H7 (cell line): ENCODE data around the gene RS1. TPM values are rescaled to one million over a fixed set of nuclear protein-coding genes. Genes with fewer than 3 reads are reported as not detected.

ENCODE experiments used
- DNase-seq: peaks from one replicate; pipeline ENCODE4 v3.0.0; 2012
- H3K27me3 ChIP-seq: 2 replicates; pipeline ENCODE4 v1.6.0; 2011; ENCODE audit warnings: mild to moderate bottlenecking, low read length; ENCODE audit not compliant: control insufficient read depth, insufficient read depth
- H3K36me3 ChIP-seq: replicated peaks from 2 replicates; pipeline ENCODE4 v1.5.1; 2011; ENCODE audit warnings: low read length; ENCODE audit not compliant: control insufficient read depth, insufficient read depth
- H3K4me3 ChIP-seq: 2 replicates; pipeline ENCODE4 v1.5.1; 2011; ENCODE audit warnings: low read depth, mild to moderate bottlenecking, control low read depth, low read length, moderate library complexity; ENCODE audit not compliant: insufficient read depth
- total RNA-seq: library from RNA; depleted of rRNA; stranded (reverse); fragments of >200 nt; shearing (Covaris generic); gene quantifications from 2 replicates; pipeline ENCODE4 v1.2.3, GENCODE V29; 2014; rRNA removed

Gene RS1
- total RNA-seq: not detected in 2 replicates

DNA sequence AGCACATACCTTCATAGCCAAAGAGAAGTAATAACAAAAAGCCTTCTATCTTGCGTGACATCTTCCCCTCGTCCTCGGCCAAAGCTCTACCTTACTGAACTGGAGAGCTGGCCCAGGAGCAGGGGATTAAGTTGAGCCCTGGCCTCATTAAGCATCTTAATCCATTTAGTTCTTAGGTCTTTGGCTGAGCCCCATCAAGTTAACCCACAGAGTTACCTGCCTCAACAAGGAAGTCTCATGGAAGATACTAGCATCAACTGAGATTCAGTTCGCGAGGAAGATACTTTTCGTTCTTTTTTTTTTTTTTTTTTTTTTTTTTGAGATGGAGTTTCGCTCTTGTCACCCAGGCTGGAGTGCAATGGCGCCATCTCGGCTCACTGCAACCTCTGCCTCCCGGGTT lies at the start of gene RS1:
Gene RS1 (minus strand): TSS at position 101 of the 400 bp plus-strand sequence. CDS start 40 bp downstream, at position 61.
- no peaks in the 10 kb centered on the region for H3K27me3 ChIP-seq
- no peaks in the 10 kb centered on the region for H3K36me3 ChIP-seq
- H3K4me3 ChIP-seq: no peak within 1 kb of the TSS
- DNase-seq: no peak

DNA sequence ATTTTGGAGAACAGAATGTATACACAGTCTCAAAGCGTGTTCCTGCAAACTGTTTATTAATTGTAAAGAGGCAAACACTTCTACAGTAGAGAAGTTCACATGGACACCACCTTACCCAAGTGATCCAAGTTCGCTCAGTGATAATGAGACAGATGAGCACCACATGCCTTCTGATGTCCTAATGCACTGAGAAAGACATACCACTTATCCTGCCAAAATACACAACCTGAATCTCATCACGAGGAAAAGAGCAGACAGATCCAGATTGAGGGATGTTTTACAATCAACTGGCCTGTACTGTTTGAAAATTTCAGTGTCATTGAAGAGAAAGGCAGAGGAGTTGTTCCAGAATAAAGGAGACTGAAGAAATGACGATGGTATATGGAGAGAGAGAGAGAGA lies 47.9 kb upstream of the RS1 start:
- Histone ChIP-seq H3K4me3 (no peak overlapping the region), H3K27me3 (no peaks in the 10 kb centered on the region), H3K36me3 (no peaks in the 10 kb centered on the region)
- DNase-seq: no peak

DNA sequence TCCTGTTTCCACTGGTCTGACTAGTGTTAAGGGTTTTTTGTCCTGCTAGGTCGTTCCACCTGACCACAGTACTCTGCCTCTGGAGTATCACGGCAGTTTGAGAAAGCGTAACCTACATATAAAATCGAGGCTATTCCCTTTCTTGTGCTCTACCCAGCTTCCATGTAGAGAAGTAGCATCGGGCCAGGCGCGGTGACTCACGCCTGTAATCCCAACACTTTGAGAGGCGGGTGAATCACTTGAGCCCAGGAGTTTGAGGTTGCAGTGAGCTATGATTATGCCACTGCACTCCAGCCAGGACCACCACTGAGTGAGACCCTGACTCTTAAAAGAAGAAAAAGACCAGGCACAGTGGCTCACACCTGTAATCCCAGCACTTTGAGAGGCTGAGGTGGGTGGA lies 43.0 kb upstream of the RS1 start:
- Histone ChIP-seq H3K27me3 (no peaks in the 10 kb centered on the region), H3K4me3 (no peak overlapping the region), H3K36me3 (no peaks in the 10 kb centered on the region)
- DNase-seq: no peak

DNA sequence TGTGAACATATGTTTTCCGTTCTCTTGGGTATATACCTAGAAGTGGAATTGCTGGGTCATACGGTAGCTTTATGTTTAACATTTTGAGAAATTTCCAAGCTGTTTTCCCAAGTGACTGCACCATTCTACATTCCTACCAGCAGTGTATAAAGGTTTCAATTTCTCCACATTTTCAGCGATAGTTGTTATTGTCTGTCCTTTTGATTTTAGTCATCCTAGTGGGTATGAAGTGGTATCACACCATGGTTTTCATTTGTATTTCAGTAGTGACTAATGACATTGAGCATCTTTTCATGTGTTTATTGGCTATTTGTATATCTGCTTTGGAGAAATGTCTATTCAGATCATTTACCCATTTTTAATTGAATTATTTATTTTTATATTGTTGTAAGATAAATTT lies 37.9 kb upstream of the RS1 start:
- Histone ChIP-seq H3K27me3 (no peaks in the 10 kb centered on the region), H3K4me3 (no peak overlapping the region), H3K36me3 (no peaks in the 10 kb centered on the region)
- DNase-seq: no peak

DNA sequence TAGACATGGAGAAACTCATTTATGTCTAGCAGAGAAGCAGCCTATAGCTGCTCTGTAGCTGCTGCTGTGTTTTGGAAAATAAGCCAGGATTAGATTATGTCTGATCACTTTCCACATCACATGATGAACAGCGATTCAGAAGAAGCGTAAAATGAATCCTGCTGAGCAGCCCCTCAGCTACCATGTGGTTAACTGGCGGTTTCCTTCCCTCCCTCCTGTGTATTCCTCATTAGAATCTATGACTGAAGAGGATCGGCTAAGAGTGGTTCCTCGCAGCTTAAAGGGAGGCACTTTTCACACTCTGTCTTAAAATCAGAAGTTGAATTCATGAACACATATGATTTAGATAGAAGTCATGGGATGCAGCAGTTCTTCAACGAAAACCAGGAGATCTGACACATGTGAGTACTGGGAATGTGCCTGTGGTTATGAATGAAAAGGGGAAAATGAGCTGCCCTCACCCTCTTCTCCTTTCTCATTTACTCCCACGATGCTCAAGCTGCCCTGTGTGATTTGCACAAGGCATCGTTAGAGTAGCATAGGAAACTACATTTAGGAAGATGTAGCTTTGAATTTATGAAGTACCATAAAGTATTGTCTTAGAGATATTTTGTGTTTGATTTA lies 35.6 kb upstream of the RS1 start, which contains the start of gene PPEF1:
Gene PPEF1 (plus strand): TSS at position 220 of the 624 bp plus-strand sequence. CDS start 136 bp downstream, at position 356.
- H3K27me3 ChIP-seq: no peaks in the 10 kb centered on the region
- no peaks in the 10 kb centered on the region for H3K36me3 ChIP-seq
- H3K4me3 ChIP-seq: no peak within 1 kb of the TSS
- DNase-seq: no peak

DNA sequence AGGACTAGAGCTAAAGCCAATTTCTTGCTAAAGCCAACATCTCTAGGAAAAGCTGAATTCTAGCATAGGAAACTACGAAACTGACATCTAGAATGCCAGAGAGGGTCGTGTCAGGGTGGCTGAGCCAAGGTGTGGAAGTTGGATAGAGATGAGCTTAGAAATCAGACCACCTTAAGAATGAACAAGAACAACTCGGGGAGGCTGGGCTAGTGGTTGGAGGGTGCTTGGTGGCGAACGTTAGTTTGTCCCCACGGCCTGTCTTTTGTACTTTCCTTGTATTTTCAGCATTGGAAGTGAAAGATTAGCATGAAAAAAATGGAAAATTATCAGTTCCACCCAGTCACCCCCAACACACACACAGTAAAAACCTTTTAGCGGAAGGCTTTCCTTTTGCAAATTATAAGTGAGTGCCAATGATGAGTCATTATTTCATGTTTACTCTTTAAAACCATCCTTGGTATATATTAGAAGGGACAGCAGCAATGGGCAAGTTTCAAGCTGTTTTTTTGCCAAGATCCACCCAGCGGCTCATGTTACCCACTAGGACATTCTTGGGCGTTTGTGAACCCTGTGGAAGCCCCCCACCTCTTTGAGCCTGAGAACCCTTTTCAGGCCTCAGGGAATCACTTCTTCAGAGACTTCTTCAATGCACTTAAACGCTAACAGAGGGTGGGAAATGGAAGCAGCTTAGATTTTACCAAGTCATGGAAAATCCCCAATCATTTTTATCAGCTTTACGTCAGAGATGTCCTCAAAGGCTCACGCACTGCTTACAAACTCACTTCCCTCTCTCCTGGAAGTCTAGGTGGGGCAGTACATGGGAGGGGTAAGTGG lies 30.7 kb upstream of the RS1 start:
- no peak for DNase-seq
- no peaks in the 10 kb centered on the region for H3K27me3 ChIP-seq
- H3K4me3 ChIP-seq: no peak overlapping the region
- H3K36me3 ChIP-seq: no peaks in the 10 kb centered on the region

DNA sequence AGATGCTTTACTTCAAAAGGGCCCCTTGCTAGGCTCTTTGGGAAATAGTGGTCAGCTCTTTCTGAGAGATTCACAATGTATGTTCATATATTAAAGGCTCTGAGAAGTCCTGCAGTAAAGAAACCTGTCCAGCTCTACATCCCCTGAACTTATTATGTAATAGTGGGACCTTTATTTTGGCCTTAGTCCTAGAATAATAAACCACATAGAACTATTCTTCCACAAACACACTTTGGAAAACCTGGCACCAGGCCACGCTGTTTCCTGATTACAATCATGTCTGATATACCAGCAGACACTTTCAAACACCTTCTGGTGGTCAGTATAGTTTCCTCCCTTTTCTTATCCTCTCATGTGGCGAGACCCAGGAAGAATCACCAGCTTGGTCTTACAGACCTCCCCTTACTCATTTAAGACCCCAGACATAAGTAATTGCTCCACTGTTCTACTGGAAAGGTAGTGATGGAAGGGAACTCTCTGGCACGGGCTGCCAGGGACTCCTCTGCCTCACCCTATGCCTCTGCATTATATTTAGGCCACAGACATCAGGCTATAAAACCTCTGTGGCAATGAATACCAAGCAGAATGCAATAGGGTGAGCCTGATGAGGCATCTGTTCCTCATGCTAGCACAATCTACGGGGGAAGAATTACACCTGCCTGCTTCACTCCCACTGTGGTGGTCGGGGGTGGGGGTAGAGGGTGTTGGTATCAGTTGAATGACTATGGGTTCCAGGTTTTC lies 29.9 kb upstream of the RS1 start:
- DNase-seq: no peak
- H3K36me3 ChIP-seq: no peaks in the 10 kb centered on the region
- H3K27me3 ChIP-seq: no peaks in the 10 kb centered on the region
- no peak overlapping the region for H3K4me3 ChIP-seq

DNA sequence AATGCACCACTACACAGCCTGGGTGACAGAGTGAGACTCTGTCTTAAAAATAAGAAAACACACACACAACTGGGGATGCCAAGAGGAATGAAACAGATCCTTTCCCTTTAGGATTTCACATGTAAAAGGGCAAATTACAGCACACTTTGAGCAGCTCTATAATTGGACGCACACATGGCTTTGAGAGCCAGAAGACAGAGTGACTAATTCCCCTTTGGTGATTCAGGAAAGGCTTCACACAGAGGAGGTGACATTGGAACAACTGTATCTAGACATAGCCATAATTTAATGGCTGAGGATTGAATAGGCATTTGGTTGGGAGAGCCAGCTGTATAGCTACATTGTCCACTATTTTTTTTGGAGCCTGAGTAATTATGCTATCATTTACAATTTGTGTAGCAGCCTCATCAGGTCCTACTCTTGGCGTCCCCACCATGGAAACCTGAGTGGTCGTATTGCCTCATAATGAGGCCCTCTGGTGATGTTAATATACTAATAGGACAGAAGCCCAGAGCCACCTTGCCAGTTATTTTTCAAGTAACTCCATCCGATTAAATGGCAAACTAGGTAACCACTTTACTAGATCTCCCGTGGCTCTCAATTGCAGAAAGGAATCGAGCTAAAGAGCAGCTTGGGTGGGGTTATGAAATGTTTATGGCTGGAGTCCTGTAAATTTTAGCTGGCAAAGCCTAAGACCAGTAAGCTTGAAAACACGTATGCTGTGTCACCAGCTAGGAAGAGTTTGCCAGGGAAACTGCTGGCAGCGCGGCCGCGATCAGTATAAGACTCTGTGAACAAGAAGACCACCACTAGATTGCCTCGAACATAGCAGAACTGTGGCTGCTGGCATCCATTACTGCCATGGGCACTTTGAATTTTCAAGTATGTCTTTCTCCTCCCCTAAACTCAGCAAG lies 27.1 kb upstream of the RS1 start:
- DNase-seq: no peak
- Histone ChIP-seq H3K27me3 (no peaks in the 10 kb centered on the region), H3K4me3 (no peak overlapping the region), H3K36me3 (no peaks in the 10 kb centered on the region)

DNA sequence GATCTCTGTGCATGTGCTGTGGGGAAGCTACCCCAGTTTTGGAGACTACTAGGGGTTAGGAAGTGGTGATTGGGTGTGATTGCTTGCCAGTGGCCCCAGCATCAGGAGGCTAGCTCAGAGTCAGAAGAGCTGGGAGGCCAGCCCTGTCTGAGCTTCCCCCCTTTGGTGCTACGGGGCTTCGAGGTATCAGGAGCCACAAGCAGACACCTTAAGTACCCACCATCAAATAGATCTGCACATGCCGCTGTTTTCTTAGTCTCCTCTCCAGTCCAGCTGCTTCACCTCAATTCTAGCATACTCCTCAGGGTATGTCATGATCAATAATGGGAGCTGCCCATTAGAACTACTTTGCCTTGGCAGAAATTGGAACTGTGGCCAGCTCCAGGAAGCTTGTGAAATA lies 24.7 kb upstream of the RS1 start:
- no peak overlapping the region for H3K4me3 ChIP-seq
- DNase-seq: no peak

DNA sequence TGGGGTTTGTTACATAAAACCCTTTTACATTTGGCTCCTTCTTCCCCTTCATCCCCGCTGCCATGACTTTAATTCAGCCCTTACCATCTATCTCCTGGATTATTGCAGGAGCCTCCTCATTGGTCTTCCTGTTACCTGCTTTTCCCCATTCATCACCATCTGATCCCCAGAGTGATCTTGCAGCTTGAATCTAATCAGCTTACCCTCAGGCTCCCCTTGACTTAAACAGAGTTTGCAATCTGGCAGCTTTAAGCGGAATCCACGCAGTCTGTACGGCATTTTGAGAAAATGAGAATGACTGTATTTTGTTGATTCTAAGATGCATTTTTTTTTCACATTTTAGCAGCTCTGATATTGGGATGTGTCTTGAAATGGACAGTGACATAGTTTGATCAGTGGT lies 20.6 kb upstream of the RS1 start:
- Histone ChIP-seq H3K4me3 (no peak overlapping the region), H3K36me3 (no peaks in the 10 kb centered on the region), H3K27me3 (no peaks in the 10 kb centered on the region)
- DNase-seq: no peak

More for the DNA sequence above, 24.7 kb upstream of the RS1 start:
- H3K27me3 ChIP-seq: no peaks in the 10 kb centered on the region
- no peaks in the 10 kb centered on the region for H3K36me3 ChIP-seq

DNA sequence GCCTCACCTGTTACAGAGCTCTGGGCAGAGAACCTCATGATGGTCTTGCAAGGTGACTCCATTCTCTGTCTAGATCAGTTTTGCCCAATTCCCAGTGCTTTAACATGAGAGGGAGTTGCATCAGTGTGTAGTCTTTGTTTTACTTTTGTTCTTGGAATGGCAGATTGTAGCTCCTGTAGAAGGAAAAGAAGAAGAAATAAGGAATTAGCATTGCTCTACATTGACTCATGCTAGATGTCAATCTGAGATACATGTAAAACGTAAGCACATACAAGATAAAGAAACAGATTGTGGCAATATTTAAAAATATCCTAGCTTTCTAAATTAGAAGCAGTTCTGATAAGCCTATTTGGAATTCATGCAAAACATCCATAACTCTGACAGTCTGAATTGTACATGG lies 19.5 kb upstream of the RS1 start:
- Histone ChIP-seq H3K36me3 (no peaks in the 10 kb centered on the region), H3K4me3 (no peak overlapping the region), H3K27me3 (no peaks in the 10 kb centered on the region)
- no peak for DNase-seq

DNA sequence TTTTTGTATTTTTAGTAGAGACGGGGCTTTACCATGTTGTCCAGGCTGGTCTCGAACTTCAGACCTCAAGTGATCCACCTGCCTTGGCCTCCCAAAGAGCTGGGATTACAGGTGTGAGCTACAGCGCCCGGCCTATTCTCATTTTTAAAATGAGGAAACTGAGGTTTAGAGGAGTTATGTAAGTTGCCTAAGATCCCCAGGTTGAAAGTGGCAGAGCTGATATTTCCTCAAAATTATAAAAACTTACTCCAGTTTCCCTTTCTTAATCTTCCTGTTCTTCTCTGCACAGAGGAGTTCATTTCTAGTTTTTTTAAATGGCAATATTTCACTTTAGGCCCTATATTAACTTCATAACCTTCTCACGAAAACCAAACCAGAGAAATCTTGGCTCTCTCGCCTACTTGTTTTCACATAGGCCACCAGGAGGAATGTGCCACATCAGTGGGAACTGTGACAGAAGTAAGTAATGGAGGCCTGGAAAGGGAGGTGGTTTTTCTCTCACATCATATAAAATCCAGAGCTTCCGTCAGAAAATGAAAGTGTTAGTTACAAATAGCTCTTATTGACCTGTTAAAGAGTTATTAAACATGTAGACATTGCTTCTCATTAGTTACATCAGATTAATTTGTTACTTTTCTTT lies 16.1 kb upstream of the RS1 start:
- Histone ChIP-seq H3K36me3 (no peaks in the 10 kb centered on the region), H3K4me3 (no peak overlapping the region), H3K27me3 (no peaks in the 10 kb centered on the region)
- no peak for DNase-seq

DNA sequence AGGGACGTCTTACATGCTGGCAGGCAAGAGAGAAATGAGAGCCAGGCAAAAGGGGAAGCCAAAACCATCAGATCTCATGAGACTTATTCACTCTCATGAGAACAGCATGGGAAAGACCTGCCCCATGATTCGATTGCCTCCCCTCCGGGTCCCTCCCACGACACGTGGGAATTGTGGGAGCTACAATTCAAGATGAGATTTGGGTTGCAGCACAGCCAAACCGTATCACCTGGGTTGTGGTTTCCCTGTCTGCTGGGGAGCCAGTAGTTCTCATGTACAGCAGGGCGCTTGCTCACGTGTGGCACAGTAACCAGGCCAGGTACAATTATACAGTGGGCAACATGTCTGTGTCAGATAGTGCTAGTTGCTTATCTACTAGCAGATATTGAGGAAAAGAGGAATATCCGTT lies 11.1 kb upstream of the RS1 start:
- no peaks in the 10 kb centered on the region for H3K36me3 ChIP-seq

DNA sequence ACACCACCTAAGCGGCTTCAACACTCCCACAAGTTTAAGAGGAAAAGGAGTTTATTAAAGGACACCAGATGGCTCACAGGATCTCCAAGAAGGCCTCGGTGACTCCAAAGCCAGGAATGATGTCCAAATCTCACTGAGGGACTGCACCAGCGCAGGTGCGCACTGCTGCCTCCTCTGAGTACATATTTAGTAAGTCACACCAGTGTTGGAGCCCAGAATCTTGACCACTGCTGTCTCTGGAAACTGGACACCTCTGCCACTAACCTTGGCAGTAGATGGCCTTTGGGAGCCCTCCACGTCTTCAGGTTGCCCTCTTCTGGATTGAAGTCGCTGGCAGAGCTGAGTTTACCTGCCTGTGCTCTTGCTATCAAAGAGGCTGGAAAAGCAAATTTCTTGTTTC lies 10.1 kb upstream of the RS1 start:
- DNase-seq: no peak
- no peaks in the 10 kb centered on the region for H3K36me3 ChIP-seq
- H3K4me3 ChIP-seq: no peak overlapping the region
- H3K27me3 ChIP-seq: no peaks in the 10 kb centered on the region

More for the DNA sequence above, 11.1 kb upstream of the RS1 start:
- no peaks in the 10 kb centered on the region for H3K27me3 ChIP-seq
- H3K4me3 ChIP-seq: no peak overlapping the region
- no peak for DNase-seq
